Measurements from ENCODE around the gene TNFAIP8L1.

The TNFAIP8L1 gene

DNA sequence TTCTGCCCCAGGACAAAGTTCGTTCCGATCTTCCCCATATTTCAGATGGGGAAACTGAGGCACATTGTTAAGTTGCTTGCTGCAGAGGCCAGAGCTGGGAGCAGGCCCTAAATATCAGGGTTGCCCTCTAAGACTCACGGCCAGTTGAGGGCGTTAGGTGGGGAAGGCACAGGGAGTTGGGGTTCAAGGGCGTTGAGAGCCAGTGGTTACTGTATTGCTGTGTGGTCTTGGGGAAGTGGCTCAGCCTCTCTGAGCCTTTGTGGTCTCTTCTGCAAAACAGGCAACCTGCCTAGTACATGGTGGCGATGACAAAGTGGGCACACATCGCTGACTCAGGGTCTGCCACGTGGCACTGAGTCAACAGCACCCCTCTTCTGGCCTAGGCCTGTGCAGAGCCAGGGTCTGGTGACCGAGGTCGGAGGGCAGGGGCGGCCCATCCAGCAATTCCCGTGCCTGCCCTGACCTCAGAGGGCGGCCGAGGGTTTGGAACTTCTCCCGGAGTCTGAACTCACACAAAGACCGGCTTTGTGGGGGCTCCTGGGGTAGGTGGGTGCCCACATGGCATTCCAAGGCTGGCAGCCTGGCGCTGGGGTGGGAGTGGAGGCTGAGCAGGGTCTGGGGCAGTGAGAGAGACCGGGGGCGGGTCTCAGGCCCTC lies 10.2 kb downstream of the TNFAIP8L1 start:
- H3K27ac ChIP-seq (replicated peaks) = no peak overlapping the region
- no peak for DNase-seq (ENCODE audit: low read depth in 1 of 2, low spot score in 1 of 2)
- no peaks in the 10 kb centered on the region for H3K27me3 ChIP-seq (ENCODE audit: insufficient read depth, poor library complexity, severe bottlenecking)
- TF ChIP-seq, protein P1, sequence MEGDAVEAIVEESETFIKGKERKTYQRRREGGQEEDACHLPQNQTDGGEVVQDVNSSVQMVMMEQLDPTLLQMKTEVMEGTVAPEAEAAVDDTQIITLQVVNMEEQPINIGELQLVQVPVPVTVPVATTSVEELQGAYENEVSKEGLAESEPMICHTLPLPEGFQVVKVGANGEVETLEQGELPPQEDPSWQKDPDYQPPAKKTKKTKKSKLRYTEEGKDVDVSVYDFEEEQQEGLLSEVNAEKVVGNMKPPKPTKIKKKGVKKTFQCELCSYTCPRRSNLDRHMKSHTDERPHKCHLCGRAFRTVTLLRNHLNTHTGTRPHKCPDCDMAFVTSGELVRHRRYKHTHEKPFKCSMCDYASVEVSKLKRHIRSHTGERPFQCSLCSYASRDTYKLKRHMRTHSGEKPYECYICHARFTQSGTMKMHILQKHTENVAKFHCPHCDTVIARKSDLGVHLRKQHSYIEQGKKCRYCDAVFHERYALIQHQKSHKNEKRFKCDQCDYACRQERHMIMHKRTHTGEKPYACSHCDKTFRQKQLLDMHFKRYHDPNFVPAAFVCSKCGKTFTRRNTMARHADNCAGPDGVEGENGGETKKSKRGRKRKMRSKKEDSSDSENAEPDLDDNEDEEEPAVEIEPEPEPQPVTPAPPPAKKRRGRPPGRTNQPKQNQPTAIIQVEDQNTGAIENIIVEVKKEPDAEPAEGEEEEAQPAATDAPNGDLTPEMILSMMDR (IDR thresholded peaks at IDR 0.05; ENCODE audit: insufficient read depth, low read length) = no peak
- TF ChIP-seq, protein P2, sequence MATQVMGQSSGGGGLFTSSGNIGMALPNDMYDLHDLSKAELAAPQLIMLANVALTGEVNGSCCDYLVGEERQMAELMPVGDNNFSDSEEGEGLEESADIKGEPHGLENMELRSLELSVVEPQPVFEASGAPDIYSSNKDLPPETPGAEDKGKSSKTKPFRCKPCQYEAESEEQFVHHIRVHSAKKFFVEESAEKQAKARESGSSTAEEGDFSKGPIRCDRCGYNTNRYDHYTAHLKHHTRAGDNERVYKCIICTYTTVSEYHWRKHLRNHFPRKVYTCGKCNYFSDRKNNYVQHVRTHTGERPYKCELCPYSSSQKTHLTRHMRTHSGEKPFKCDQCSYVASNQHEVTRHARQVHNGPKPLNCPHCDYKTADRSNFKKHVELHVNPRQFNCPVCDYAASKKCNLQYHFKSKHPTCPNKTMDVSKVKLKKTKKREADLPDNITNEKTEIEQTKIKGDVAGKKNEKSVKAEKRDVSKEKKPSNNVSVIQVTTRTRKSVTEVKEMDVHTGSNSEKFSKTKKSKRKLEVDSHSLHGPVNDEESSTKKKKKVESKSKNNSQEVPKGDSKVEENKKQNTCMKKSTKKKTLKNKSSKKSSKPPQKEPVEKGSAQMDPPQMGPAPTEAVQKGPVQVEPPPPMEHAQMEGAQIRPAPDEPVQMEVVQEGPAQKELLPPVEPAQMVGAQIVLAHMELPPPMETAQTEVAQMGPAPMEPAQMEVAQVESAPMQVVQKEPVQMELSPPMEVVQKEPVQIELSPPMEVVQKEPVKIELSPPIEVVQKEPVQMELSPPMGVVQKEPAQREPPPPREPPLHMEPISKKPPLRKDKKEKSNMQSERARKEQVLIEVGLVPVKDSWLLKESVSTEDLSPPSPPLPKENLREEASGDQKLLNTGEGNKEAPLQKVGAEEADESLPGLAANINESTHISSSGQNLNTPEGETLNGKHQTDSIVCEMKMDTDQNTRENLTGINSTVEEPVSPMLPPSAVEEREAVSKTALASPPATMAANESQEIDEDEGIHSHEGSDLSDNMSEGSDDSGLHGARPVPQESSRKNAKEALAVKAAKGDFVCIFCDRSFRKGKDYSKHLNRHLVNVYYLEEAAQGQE (IDR thresholded peaks at IDR 0.05; ENCODE audit: insufficient replicate concordance, low read depth) = no peak
- TF ChIP-seq SPI1 (IDR thresholded peaks at IDR 0.05; ENCODE audit: borderline replicate concordance, low read depth) = no peak
- TF ChIP-seq GABPA (IDR thresholded peaks at IDR 0.05; ENCODE audit: low read depth) = no peak
- no peak for TF ChIP-seq POLR2AphosphoS5 (IDR thresholded peaks at IDR 0.05; ENCODE audit: low read depth)
- H3K4me3 ChIP-seq (replicated peaks; ENCODE audit: insufficient read depth, low read length) = no peak overlapping the region

GRCh38 chr19:4650159-4650558 lies 10.8 kb downstream of the TNFAIP8L1 start:
- no peak for DNase-seq (ENCODE audit: low read depth in 1 of 2, low spot score in 1 of 2)
- Histone ChIP-seq H3K27ac (replicated peaks) (no peak overlapping the region), H3K4me3 (replicated peaks; ENCODE audit: insufficient read depth, low read length) (no peak overlapping the region), H3K27me3 (ENCODE audit: insufficient read depth, poor library complexity, severe bottlenecking) (no peaks in the 10 kb centered on the region)
- TF ChIP-seq POLR2AphosphoS5 (IDR thresholded peaks at IDR 0.05; ENCODE audit: low read depth) = no peak
- TF ChIP-seq GABPA (IDR thresholded peaks at IDR 0.05; ENCODE audit: low read depth) = no peak
- TF ChIP-seq, protein P2 (IDR thresholded peaks at IDR 0.05; ENCODE audit: insufficient replicate concordance, low read depth) = no peak
- TF ChIP-seq, protein P1 (IDR thresholded peaks at IDR 0.05; ENCODE audit: insufficient read depth, low read length) = no peak
- TF ChIP-seq SPI1 (IDR thresholded peaks at IDR 0.05; ENCODE audit: borderline replicate concordance, low read depth) = no peak

DNA sequence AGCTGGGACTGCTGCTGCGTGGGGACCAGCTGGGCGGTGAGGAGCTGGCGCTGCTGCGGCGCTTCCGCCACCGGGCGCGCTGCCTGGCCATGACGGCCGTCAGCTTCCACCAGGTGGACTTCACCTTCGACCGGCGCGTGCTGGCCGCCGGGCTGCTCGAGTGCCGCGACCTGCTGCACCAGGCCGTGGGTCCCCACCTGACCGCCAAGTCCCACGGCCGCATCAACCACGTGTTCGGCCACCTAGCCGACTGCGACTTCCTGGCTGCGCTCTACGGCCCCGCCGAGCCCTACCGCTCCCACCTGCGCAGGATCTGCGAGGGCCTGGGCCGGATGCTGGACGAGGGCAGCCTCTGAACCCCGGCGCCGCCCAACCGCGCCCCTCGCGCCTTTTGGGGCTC lies 12.8 kb downstream of the TNFAIP8L1 start:
- Histone ChIP-seq H3K27me3 (ENCODE audit: insufficient read depth, poor library complexity, severe bottlenecking) (no peaks in the 10 kb centered on the region), H3K27ac (replicated peaks) (no peak overlapping the region), H3K4me3 (replicated peaks; ENCODE audit: insufficient read depth, low read length) (no peak overlapping the region)
- no peak for TF ChIP-seq GABPA (IDR thresholded peaks at IDR 0.05; ENCODE audit: low read depth)
- no peak for DNase-seq (ENCODE audit: low read depth in 1 of 2, low spot score in 1 of 2)

GRCh38 chr19:4653793-4654436 lies 14.6 kb downstream of the TNFAIP8L1 start:
- Histone ChIP-seq H3K4me3 (replicated peaks; ENCODE audit: insufficient read depth, low read length) (no peak overlapping the region), H3K27ac (replicated peaks) (no peak overlapping the region), H3K27me3 (ENCODE audit: insufficient read depth, poor library complexity, severe bottlenecking) (no peaks in the 10 kb centered on the region)
- TF ChIP-seq, protein P2 (IDR thresholded peaks at IDR 0.05; ENCODE audit: insufficient replicate concordance, low read depth) = no peak
- TF ChIP-seq, protein P1 (IDR thresholded peaks at IDR 0.05; ENCODE audit: insufficient read depth, low read length) = no peak
- TF ChIP-seq SPI1 (IDR thresholded peaks at IDR 0.05; ENCODE audit: borderline replicate concordance, low read depth) (no peak), GABPA (IDR thresholded peaks at IDR 0.05; ENCODE audit: low read depth) (no peak), POLR2AphosphoS5 (IDR thresholded peaks at IDR 0.05; ENCODE audit: low read depth) (no peak)
- DNase-seq (ENCODE audit: low read depth in 1 of 2, low spot score in 1 of 2) = no peak
